ENCODE data around the gene ECM1. TPM values are rescaled to one million over a fixed set of nuclear protein-coding genes. Genes with fewer than 3 reads are reported as not detected.
A peak's percentile ranks its signal among the peaks of the same experiment; 100 is the strongest.

ECM1 gene
- polyA plus RNA-seq, 3 donors, result 13.0 to 15.0 (median 13.9) TPM

GRCh38 chr1:150508982-150509381, 1.1 kb downstream of the ECM1 start:
- no peak for DNase-seq

DNA sequence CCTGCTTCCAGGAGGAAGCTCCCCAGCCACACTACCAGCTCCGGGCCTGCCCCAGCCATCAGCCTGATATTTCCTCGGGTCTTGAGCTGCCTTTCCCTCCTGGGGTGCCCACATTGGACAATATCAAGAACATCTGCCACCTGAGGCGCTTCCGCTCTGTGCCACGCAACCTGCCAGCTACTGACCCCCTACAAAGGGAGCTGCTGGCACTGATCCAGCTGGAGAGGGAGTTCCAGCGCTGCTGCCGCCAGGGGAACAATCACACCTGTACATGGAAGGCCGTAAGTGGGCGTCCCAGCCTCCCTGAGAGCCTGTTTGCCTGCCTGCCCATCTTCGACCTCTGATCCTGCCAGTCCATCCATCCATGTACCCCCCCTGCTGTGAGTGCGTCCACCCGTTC, 3.6 kb downstream of the ECM1 start:
- no peak for DNase-seq

DNA sequence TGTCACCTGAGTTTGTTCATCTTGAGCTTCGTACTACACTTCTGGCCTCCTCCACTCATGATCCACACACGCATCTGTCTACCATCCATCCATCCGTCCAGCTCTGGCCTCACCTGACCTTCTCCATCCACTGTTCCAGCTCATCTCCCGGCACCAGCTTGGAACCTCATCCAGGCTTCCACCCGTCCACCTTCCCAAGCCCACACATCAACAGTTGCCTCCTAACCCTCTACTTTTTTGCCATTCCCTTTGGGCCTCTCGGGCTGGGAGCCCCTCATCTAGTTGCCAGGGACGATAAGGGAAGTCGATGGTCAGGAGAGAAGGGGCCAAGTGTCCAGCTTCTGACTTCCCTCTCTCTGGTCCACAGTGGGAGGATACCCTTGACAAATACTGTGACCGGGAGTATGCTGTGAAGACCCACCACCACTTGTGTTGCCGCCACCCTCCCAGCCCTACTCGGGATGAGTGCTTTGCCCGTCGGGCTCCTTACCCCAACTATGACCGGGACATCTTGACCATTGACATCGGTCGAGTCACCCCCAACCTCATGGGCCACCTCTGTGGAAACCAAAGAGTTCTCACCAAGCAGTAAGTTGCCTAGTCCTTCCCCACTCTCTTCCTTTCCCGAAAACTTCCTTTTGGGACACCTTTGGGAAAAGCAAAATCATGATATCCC, 4.2 kb downstream of the ECM1 start:
- no peak for DNase-seq

DNA sequence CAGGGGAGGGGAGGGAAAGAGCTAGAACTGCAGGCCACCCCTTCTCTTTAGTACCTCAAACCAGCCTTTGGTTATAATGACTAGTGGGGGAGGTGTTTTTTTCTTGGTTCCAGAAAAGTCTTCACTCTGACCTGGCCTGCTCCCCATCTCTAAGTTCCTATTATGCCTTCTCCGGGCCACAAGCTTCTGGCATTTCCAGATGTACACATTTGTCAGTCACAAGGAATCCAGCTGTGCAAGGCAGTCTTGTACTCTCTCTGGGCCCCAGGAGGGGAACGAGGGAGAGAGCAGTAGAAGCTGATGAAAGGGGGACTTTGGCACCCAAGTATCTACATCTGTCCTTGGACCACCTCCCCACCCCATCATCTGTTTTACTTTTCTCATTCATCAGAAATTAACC, 4.9 kb downstream of the ECM1 start:
- DNase-seq, result no peak

DNA sequence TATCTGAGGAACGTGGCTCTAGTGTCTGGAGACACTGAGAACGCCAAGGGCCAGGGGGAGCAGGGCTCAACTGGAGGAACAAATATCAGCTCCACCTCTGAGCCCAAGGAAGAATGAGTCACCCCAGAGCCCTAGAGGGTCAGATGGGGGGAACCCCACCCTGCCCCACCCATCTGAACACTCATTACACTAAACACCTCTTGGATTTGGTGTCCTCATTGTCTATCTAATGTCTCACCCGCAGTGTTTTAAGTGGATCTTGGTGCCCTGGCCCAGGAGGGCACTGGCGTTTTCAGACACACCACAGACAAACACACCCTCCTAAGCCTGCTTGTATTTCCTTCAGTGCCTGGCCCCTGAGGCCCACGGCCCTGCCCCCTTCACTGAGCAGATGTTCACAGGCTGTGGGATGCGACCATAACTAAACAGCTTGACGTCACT, 5.5 kb downstream of the ECM1 start:
- DNase-seq, result no peak

- DNase-seq, result no peak
Observed at GRCh38 chr1:150514260-150514659, 6.4 kb downstream of the ECM1 start.

DNA sequence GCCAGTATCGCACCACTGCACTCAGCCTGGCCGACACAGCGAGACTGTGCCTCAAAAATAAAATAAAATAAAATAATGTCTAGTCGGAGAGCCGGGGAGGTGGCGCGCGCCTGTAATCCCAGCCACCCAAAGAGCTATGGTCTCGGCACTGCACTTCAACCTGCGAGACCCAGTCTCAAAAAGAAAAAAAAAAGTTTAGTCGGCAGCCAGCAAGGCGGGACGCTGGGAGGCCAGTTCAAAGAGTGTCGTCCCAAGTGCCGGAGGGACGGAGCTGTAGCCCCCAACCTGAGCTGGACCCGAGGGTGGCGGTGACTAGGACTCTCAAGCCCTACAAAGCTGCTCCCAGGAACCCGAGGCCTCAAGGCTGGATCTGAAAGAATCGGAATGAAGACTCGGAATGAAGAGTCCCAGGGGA, 7.0 kb downstream of the ECM1 start:
- DNase-seq, result no peak

GRCh38 chr1:150515328-150516049, 7.6 kb downstream of the ECM1 start, which contains the start of gene FALEC:
Gene FALEC, plus strand, starts transcription at chr1:150515752.
- peak; percentile 95 for DNase-seq

DNA sequence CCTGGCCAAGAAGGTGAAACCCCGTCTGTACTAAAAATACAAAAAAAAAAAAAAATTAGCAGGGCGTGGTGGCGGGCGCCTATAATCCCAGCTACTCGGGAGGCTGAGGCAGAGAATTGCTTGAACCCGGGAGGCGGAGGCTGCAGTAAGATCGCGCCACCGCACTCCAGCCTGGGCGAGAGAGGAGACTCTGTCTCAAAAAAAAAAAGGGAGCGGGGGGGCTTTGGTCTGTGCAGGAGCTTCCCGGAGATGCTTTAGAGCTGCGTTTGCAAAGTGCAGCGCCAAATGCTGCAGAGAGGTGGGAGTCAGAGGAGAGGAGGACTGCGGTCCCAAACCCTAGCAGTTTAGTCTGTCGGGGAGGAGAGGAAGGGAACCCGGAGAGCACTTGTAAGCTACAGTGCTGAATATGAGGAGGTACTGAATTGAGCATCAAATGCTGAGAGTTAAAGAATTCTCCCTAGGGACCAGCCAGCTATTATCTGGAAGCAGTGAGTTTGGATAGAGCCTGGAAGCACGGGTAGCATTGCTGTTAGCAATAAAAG, 8.2 kb downstream of the ECM1 start:
- no peak for DNase-seq

- DNase-seq, result no peak
Observed at GRCh38 chr1:150516616-150517015, 8.7 kb downstream of the ECM1 start.

DNA sequence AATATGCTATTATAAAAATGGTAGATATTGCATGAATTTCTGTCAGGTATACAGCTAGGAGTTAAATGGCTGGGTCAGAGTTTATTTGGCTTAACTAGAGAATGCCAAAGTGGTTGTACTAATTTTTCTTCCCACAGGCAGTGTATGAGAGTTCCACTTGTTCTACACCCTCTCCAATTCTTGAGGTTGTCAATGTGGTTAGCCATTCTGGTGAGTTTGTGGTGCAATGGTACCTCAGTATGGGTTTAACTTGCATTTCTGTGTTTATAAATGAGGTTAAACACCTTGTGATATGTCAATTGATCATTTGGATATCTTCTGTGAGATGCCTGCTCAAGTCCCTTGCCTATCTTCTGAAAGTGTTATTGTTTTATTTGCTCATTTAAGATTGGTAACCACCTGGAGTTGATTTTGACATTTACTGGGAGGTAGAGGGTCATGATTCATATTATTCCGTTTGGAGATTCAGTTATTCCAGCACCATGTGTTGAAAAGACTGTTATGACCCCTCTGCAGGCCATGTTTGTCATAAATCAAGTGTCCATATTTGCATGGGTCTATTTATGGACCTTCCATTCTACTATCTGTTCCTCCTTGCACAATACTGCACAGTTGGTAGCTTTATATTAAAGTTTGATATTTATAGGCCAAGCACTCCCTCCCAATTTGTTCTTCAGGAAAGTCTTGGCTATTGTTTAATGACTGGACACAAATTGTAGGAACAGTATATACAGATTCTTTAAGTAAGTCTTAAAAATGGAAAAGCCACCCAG, 13.5 kb downstream of the ECM1 start:
- DNase-seq, result no peak

GRCh38 chr1:150525348-150525747, 17.4 kb downstream of the ECM1 start:
- DNase-seq, result no peak

GRCh38 chr1:150528196-150528595, 20.3 kb downstream of the ECM1 start:
- DNase-seq, result no peak

DNA sequence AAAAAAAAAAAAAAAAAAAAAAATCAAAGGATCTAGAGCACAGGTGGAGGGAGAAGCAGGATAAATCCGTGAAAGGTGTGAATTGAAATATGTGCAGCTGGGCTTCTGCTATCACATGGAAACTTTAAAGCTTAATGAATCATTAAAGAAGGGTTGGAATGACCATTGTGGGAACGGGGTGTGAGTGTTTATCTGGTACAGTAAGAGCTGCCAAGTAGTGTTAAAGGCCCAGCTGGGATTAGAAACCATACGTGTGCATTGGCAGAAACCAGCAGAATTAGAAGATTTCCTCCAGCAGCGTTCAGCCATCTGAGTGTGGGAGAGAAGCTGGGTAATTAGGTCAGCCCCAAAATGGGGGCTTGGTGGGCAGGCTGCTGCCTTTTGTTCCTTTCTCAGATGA, 21.1 kb downstream of the ECM1 start:
- DNase-seq, result no peak

- DNase-seq, result no peak
Observed at GRCh38 chr1:150530491-150531159, 22.7 kb downstream of the ECM1 start.

GRCh38 chr1:150532860-150533259, 25.0 kb downstream of the ECM1 start:
- DNase-seq, result no peak

GRCh38 chr1:150534002-150534401, 26.1 kb downstream of the ECM1 start:
- no peak for DNase-seq

DNA sequence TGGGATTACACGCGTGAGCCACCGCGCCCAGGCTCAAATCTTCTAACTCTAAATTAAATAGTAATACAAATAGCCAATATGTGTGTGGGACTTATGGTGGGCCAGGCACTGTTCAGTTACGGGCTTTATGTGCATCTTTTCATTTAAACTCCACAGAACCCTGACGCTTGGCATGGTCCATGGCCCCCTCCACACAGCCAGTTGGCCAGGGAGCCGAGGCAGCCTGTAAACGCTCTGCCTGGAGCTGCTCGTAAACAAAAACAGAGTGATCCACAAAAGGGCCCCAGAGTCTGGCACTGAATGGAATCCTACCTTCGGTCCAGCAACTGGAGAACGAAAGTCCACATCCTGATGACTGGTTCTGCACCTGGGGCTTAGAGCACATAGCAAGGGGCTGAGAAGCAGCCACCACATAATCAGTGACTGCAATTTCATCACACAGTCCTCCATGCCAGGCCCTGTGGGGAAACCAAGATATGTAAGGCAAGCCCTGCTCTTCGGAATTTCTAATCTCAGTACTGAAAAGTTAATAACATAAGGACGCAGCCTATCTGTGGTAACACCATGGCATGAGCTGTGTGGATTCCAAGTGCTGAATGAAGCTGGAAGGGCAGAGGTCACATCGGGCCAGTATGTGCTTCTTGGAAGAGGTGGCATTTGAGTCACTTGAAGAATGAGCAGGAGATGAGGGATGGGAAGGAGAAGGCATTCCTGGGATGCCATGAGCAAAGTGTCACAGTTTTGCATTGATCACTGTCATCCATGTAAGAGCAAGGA, 27.8 kb downstream of the ECM1 start:
- no peak for DNase-seq

DNA sequence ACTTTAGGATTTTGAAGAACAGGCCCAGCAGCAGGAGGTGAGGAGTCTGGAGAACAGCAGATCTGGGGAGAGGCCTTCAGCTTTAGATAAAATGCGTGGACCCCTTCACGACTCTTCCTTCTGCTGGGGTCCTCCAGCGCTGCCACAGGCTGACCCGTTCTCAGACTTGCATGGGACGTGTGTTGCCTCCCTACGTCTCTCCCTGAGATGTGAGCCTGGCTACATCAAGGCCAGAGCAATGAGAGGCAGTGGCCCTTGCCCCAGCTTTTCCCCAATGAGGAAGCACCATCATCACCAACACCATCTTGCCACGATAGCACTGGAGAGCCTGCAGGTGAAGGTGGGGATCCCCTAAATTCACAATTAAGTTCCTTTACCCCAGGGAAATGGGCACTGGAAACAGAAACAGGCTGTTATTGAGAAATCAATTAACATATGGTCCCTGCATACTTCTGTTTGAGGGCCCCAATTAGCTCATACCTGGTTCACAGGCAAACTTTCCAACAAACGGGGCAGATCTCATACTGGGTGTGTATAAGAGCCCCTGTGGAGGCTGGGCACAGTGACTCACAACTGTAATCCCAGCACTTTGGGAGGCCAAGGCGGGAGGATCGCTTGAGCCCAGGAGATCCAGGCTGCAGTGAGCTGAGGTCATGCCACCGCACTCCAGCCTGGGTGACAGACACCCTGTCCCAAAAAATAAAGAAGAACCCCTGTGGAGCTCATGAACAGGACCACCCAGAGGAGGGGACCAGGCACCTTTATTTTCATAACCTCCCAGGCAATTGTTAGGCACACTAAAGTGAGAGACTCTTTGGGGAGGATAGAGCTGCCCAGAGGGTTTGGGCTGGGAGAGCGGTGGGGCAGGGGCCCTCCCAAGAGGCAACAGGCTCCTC, 29.2 kb downstream of the ECM1 start:
- DNase-seq, result no peak

Measured in renal pelvis (tissue), 4 donors.